Peyer's patch (tissue), 4 donors: ENCODE results near the gene MCTP1. TPM values are rescaled to one million over a fixed set of nuclear protein-coding genes. Genes with fewer than 3 reads are reported as not detected.

Experiments used
- DNase-seq, 3 donors: peaks; one replicate each; pipeline ENCODE4 v3.0.0-alpha.2; 2017 to 2019
- H3K27ac ChIP-seq, 4 donors: fragments of 200-600 bp; sonication (generic); one replicate each; pipeline ENCODE4 v1.5.1; 2016 to 2019
- H3K27me3 ChIP-seq, 2 donors: fragments of 200-600 bp; sonication (generic); one replicate each; pipeline ENCODE4 v1.5.1; 2019
- H3K36me3 ChIP-seq, 3 donors: fragments of 200-600 bp; sonication (generic); one replicate each; pipeline ENCODE4 v1.5.1; 2016 to 2019
- H3K4me1 ChIP-seq, 4 donors: fragments of 200-600 bp; sonication (generic); one replicate each; pipeline ENCODE4 v1.5.1; 2016 to 2019
- H3K4me3 ChIP-seq, 4 donors: fragments of 200-600 bp; sonication (generic); 1 replicate in 3 of 4; 2 replicates in 1 of 4; pipeline ENCODE4 v1.5.1; 2016 to 2019; ENCODE audit warnings: mild to moderate bottlenecking in 1 of 4
- H3K9me3 ChIP-seq, 4 donors: fragments of 200-600 bp; sonication (generic); one replicate each; pipeline ENCODE4 v1.5.1; 2016 to 2019; ENCODE audit warnings: mild to moderate bottlenecking in 1 of 4
- POLR2A ChIP-seq, 2 donors: fragments of 450-650 bp; IDR thresholded peaks; one replicate each; pipeline ENCODE4 v1.5.1; 2017; ENCODE audit warnings: antibody characterized with exemption in 2 of 2, mild to moderate bottlenecking in 2 of 2, moderate library complexity in 2 of 2
- total RNA-seq, 4 donors: library from RNA; depleted of rRNA; stranded (reverse); fragments of >200 nt; gene quantifications; one replicate each; pipeline ENCODE4 v1.1.0, GENCODE V29; 2016
- TF ChIP-seq, protein P1 (sequence below), 6 experiments: fragments of 450-650 bp in 4 of 6; fragments of 200-600 bp in 2 of 6; sonication (generic) in 1 of 6; IDR thresholded peaks; one replicate each; pipeline ENCODE4 v1.5.1; 2017 to 2019; ENCODE audit warnings: antibody characterized with exemption in 6 of 6, mild to moderate bottlenecking in 3 of 6, moderate library complexity in 1 of 6

MCTP1 gene
- total RNA-seq, 4 donors from 2014 or later = 4.7 to 61.1 (median 11.3) TPM

DNA sequence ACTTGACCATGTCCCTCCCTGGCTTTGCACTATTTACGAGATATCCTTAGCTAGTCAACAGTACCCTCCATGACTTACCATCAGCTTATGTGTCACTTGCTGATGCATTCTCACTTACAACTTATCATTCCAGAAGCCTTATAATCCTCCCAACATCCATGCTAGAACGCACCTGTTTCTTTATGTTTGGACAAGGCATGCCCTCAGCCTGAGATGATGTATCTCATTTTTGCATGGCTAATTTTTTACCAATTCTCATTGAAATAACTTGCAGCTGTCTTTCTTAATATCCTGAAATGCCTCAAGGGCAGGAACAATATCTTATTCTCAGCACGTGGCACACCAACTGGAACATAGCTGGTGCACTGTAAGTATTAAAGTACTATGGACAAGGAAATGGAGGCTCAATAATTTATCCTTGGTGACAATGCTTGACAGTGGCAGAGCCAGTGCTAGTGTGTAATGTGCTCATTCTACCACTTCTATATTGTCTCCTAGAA, 384.8 kb downstream of the MCTP1 start:
- Histone ChIP-seq H3K27ac (no peak overlapping the region), H3K36me3 (no peaks in the 10 kb centered on the region), H3K27me3 (no peaks in the 10 kb centered on the region), H3K4me3 (no peak overlapping the region), H3K4me1 (no peaks in the 10 kb centered on the region), H3K9me3 (no peaks in the 10 kb centered on the region)
- DNase-seq = no peak
- TF ChIP-seq POLR2A (IDR thresholded peaks at IDR 0.05) = no peak
- TF ChIP-seq, protein P1, sequence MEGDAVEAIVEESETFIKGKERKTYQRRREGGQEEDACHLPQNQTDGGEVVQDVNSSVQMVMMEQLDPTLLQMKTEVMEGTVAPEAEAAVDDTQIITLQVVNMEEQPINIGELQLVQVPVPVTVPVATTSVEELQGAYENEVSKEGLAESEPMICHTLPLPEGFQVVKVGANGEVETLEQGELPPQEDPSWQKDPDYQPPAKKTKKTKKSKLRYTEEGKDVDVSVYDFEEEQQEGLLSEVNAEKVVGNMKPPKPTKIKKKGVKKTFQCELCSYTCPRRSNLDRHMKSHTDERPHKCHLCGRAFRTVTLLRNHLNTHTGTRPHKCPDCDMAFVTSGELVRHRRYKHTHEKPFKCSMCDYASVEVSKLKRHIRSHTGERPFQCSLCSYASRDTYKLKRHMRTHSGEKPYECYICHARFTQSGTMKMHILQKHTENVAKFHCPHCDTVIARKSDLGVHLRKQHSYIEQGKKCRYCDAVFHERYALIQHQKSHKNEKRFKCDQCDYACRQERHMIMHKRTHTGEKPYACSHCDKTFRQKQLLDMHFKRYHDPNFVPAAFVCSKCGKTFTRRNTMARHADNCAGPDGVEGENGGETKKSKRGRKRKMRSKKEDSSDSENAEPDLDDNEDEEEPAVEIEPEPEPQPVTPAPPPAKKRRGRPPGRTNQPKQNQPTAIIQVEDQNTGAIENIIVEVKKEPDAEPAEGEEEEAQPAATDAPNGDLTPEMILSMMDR (IDR thresholded peaks at IDR 0.05) = no peak

DNA sequence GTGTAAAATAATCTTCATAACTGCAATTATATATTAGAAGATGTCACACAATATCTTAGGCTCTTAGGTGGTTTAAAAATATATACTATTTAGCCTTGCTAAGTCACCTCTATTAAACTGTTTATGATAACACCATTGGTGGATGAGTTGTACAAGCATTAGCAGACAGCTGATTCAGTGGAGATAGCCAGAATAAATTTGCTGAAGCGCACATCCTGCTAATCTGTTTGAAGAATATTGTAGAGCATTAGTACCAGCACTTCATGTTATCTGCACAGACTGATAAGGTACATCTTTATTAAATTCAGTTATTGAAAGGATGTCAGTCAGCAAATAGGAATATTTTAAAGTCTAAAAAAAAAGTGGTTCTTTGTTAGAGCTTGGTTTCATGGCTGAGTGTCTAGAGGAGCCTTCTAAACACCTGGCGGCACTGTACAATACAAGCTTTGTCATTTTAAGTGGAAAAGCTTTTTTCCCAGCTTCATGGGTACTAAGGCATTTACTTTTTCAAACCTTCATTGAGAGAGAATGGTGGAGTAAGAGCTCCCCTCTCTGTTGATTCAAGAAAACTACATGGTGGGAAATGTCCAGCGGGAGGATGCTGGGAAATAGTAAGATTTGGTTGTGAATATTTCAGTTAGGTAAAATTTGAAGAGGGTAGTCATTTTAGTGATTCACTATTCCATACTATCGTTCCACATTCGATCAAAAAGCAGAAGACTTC, 391.3 kb downstream of the MCTP1 start:
- Histone ChIP-seq H3K27ac (no peak overlapping the region), H3K36me3 (no peaks in the 10 kb centered on the region), H3K4me3 (no peak overlapping the region), H3K9me3 (no peaks in the 10 kb centered on the region), H3K4me1 (no peaks in the 10 kb centered on the region), H3K27me3 (no peaks in the 10 kb centered on the region)
- no peak for DNase-seq
- TF ChIP-seq, protein P1 (IDR thresholded peaks at IDR 0.05) = no peak
- no peak for TF ChIP-seq POLR2A (IDR thresholded peaks at IDR 0.05)

DNA sequence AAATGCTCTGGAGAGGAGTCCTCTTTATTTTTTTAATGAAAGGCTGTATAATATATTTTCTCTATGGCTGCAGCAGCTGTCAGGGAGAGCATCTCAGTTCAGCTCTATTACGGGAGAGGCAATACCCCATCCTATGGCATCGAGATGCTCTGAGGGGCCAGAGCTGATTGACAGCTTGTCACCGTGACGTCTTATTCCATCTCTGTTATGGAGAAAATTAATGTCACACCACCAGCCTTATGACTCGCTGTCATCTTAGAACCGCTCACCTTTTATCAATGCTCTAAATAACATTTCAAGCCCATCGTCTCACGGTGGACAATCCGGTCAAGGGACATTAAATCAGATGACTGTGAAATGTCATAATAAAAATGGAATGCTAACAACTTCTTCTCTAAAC, 392.9 kb downstream of the MCTP1 start:
- Histone ChIP-seq H3K4me1 (no peaks in the 10 kb centered on the region), H3K27ac (no peak overlapping the region), H3K27me3 (no peaks in the 10 kb centered on the region), H3K4me3 (no peak overlapping the region), H3K9me3 (no peaks in the 10 kb centered on the region), H3K36me3 (no peaks in the 10 kb centered on the region)
- no peak for DNase-seq
- TF ChIP-seq, protein P1 (IDR thresholded peaks at IDR 0.05) = no peak
- no peak for TF ChIP-seq POLR2A (IDR thresholded peaks at IDR 0.05)

DNA sequence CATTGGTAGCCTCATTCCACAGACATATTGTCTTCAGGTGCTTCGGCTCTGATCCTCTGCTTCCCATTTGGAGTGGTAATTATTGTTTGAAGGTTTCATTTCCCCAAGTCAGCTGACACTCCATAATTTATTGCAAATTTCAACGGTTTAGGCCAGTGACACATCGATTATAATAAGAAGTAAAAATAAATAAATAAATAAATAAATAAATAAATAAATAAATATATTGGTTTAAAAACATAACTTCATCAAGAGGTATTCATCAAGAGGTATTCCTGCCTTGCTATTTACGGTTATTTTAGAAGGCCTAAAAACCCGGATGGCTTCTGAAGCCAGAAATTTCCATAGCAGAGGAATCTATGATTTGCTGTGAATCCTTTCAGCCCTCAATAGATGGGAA, 393.3 kb downstream of the MCTP1 start:
- no peak for DNase-seq
- no peaks in the 10 kb centered on the region for H3K27me3 ChIP-seq
- H3K4me1 ChIP-seq = no peaks in the 10 kb centered on the region
- no peaks in the 10 kb centered on the region for H3K36me3 ChIP-seq
- no peak overlapping the region for H3K4me3 ChIP-seq
- no peaks in the 10 kb centered on the region for H3K9me3 ChIP-seq
- TF ChIP-seq, protein P1 (IDR thresholded peaks at IDR 0.05) = no peak
- no peak for TF ChIP-seq POLR2A (IDR thresholded peaks at IDR 0.05)
- no peak overlapping the region for H3K27ac ChIP-seq

DNA sequence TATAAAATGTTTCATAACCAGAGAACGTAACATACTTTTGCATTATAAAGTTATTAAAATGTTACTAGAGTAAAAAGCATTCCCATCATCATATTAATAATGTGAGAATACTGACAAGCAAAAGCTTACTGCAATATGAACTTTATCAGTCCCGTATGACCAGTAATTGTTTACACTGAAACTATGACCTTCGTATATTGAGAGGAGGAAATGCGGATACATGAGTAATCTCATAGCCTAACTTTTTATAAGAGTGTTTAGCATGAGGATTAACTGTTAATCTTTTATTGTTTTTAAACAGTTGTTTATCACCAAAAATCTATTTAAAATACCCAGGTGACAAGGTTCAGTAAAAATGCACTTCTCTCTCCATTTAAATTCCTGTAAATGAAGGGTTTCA, 394.0 kb downstream of the MCTP1 start:
- no peaks in the 10 kb centered on the region for H3K27me3 ChIP-seq
- no peak for DNase-seq
- H3K4me3 ChIP-seq = no peak overlapping the region
- TF ChIP-seq POLR2A (IDR thresholded peaks at IDR 0.05) = no peak
- TF ChIP-seq, protein P1 (IDR thresholded peaks at IDR 0.05) = no peak
- H3K27ac ChIP-seq = no peak overlapping the region
- H3K4me1 ChIP-seq = no peaks in the 10 kb centered on the region
- H3K9me3 ChIP-seq = no peaks in the 10 kb centered on the region
- no peaks in the 10 kb centered on the region for H3K36me3 ChIP-seq
